HG03520 (cell line): ENCODE results near the gene SPATA2.

Source experiments
- ATAC-seq: cut with Tn5 transposase; IDR thresholded peaks from one replicate; pipeline ENCODE4 v1.9.1; 2021; ENCODE audit warnings: mild to moderate bottlenecking, moderate library complexity; ENCODE audit not compliant: unreplicated experiment

SPATA2 gene

DNA sequence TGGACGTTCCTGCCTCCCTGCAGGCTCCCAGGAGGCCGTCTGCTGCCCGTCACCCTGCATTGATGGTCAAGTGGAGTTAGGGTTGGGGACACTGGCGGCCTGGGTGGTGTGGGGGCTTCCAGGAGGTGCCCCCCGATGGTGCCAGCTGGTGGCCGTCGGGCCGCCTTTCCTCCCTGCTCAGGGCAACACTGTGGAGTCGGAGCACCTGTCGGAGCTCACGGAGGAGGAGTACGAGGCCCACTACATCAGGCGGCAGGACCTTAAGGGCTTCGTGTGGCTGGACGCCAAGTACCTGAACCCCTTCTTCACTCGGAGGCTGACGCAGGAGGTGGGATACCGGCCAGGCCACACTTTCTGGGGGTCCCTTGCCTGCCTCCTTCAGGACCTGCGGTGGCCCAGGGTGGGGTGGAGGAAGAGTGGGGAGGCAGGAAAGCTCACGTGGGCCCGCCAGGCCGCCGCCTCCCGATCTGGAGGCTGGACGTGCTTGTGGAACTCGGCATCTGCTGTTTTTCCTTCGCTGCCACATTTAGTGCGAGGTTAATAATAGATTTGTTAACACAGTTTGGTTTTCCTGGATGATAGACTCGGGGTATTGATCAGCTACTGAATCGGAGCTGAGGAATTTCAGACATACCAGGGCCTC lies 28.6 kb downstream of the SPATA2 start:
- no peak for ATAC-seq

DNA sequence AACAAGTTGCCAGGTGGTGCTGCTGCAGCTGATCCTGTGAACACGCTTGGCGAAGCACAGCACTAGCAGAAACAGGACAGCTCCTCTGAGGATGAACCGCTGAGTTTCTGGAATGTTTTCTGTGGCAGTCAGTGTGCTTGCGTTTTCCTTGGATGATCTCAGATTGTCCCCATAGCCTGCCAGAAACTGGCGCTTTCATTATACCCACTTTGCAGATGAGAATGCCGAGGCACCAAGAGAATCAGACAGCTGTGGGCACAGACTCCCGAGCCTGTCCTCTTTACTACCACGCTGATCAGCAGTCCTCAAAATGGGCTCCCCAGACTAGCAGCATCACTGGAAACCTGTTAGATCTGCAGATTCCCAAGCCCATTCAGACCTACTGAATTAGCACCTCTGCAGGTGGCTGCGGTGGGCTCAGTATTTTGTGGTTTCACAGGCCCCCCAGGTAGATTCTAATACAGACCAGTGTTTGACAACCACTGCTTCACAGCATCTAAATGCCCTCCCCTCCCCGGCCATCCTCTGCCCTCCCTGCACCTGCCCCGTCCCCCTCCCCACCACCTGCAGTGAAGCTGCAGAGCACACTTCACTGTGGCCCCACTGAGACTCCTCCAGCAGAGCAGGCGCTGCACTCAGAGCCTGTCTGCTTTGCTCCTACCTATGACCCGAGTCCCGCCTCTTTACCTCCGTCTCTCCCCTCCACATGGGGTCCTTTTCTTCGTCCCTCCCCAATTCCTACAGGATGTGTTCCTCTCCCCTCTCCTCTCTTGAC lies 29.6 kb downstream of the SPATA2 start:
- no peak for ATAC-seq

DNA sequence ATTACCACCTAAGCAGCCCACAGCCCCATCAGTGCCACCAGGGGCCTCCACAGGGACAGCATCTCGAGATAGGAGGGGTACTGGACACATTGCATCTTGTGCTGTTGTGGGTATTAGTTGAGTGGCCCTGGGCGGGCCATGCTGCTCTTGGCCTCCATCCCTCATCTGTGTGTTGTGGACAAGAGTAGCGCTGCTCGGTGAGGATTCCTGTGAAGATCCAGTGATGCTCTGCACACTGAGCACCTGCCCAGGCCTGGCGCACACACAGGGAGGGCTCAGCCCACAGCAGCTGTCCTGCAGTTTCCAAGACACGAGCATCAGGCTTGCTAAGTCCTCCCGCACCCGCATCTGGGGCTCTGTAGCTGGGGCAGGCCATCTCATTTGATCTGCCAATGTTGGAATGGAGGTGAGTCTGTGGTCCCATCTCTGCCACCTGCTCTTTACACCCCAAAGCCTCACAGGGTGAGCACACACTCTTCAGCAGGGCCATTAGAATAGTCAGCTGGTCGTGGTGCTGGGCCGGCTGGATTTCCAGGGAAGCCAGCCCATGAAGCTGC lies 32.0 kb downstream of the SPATA2 start:
- ATAC-seq: no peak

DNA sequence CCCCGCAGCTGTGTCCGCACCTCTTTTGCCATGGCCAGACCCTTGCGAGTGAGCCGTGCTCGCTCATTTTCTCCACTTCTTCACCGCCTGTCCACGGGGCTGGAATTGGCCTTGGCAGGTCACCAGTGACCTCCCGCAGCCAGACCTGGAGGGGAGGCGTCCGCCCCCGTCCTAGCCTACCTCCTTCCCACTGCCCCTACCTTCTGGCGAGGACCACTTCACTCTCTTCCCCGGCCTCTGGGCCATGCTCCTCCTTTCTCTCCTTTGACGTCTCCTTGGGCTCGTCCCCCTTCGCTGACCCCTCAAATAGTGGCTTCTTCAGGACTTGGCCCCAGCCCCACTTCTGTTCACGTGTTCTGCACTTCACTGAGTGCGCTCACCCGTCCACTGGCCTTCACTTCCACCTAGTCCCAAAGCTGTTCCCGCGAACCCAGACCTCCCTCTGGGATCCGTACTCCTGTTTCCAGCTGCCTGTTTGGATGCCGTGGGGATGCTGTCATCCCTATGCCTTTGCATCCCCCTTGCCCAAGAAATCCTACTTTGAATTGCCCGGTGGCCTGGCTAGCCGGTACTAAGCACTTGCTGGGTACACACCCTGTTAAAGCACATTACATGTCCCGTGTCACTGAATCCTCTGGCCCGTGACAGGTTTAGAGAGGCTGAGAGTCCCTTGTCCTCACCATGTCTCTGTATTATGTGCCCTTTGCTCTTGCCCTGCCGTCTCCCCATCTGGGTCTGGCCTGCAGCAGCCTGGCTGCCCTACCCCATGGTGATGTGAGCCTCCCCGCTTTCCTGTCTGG lies 33.0 kb downstream of the SPATA2 start:
- ATAC-seq: no peak

DNA sequence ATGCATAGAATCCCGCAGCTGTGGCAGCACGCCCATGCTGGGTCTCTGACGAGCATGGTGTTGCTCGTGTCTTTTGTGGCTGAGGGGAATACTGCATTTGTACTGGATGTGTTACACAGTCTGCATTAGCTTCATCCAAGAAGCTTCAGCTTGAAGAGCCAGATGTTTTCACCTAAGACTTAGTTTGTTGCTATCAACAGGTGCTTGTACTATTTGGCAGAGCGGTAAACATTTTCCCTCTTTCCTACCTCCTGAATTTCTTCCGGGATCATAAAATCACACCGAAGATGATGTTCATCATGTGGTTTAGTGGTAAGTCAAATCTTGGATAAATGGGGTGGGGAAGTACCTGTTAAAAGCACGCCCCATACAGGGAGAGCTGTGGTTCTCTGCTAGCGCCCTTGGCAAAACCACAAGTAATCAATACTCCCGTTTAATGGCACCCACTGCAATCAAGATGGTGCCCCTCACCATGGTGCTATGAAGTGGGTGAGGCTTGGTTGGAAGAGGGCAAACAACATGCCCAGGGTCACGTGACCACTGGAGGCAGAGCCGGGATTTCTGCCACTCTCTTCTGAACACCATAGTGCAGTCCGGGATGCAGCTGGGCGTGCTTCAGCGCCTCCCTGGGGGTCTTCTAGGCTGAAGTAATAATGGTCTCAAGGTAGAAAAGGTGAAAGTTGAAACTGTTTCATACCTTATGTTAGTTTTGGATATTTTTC lies 34.4 kb downstream of the SPATA2 start:
- ATAC-seq: no peak

DNA sequence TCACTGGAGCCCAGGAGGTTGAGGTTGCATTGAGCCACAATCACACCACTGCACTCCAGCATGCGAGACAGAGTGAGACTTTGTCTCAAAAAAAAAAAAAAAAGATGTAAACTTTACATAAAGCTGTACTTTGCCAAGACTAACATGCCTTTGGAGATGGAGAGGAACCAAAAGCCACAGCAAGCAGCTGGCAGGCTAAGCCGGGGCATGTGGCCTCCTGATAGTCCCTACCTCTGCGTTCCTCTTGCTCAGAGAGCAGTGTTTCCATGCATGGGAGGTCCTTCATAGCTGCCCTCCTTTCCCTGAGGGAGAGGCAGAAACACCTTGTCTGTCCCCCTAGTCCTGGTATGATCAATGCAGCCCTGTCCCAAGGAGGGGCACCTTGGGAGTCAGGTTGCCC lies 35.2 kb downstream of the SPATA2 start:
- ATAC-seq: no peak

DNA sequence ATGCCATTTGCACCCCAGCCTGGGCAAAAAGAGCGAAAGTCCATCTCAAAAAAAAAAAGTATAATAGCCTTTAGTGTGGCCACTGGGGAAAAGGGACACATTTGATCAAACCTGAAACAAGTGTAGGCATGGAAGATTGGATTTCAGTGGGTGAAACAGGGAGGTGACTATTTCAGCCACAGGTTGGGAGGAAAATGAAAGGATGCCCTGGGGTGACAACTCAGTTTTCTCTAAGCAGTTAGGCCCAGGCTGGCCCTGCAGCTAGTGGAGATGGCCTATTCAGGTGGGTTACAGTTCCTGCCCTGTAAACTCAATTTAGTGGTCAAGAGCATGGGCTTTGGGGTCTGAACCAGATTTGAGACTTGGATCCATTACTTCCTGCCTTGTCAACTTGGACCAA lies 36.4 kb downstream of the SPATA2 start:
- no peak for ATAC-seq

DNA sequence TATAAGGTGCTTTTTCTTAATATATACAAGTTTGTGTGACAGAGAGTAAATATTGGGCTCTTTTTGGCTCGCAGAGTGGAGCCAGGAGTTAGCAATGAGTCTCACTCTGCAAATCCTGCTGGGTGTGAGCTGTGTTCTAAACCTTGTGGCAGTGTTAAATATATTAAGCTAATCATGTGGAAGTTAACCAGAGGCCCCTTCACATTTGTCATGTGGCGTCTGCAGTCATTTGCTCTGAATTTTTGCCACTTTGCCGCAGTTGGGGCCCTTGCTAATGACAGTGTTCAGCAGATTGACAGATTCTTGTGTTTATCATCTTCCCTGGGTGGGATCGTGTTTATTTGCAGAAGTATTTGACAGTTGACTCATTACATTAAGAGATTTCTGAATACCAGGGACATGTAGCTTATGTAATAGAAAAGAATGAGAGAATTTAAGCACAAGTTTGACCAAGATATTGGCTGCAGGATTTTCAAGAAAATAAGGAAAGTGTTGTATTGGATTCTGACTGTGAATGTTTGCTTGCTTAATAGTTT lies 37.9 kb downstream of the SPATA2 start:
- ATAC-seq: no peak

DNA sequence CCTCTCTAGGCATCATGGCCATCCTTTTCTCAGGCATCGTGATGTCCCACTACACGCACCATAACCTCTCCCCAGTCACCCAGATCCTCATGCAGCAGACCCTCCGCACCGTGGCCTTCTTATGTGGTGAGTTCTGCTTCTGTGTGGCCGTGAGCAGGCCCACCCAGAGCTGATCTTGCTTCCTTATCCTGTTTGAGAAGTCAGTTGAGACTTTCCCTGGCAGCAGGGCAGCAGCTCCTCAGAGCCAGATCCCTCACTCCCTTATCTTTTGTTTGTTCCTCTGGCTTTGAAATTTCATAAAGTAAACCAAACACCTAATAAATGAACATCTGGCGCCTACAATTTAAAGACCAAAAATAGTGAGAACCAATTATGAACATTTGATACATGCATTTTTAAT lies 40.6 kb downstream of the SPATA2 start:
- ATAC-seq: no peak

DNA sequence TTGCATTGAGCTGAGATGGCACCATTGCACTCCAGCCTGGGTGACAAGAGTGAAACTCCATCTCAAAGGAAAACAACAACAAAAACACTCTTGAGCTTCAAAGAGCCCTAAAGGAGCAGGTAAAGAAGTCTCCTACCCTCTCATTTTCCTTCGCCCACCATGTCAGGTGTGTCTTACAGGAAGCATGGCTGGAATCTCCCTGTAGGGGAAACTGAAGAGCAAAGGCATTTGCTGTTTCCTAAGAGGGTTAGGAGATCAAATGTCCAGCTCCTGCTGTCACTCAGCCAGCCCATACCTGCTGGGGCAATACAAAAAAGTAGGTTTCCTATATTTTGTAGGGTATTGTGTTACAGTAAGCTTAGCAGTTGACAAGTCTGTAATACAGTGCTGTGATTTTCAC lies 43.3 kb downstream of the SPATA2 start:
- ATAC-seq: no peak

DNA sequence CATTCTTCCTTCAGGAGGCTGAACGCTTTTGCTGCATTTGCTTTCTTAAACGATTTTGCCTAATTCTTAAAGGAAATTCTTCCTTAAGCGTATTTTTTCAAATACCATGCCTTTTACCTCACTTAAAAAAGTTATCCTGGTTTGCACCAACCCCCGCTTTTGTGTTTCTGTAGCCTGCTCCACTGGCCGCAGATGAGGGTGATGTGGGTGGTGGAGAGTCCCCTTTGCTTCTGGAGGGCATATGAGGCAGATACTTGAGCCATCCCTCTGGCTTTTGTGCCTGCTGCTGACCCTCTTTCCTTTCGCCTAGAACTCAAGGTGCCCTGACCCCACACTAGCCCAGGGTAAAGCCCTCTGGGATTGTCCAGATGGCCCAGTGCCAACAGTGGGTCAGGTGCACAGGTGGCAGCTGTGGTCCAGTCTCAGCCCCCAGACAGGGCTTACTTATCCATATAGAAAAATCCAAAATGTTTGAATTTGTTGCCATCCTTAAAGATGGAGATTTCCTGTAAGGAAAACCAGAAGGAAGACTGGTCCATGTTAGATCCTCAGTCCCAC lies 43.9 kb downstream of the SPATA2 start:
- no peak for ATAC-seq

DNA sequence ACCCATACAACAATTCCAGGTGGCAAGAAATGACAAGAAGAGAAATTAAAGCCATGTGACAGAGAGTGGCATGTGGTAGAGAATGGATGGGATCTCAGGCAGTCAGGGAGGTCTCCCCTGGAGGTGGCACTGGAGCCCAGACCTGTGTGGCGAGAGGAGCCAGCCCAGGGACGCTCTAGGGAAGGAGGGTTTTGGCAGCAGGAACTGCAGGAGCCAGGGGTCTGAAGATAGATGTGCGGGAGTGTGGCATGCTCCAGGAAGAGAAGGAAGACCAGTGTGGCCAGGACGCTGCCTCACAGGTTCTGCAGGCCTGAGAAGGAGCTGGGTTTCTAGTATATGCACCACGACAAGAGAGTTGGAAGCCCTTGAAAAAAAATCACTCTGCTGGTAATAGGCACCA lies 45.1 kb downstream of the SPATA2 start:
- ATAC-seq: no peak

DNA sequence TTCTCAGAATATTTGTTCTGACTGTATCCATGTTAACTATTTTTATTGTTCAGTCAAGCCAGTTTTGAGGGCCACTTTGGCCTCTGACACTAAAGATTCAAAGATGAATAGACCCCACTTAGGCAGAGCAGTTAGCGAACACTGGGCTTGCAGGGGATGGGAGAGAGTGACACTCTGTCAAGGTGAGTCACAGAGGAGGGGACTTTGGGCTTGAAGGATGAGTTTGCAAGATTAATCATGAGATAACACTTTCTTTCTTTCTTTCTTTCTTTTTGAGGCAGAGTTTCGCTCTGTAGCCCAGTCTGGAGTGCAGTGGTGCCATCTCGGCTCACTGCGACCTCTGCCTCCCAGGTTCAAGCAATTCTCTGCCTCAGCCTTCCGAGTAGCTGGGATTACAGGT lies 46.4 kb downstream of the SPATA2 start:
- no peak for ATAC-seq

DNA sequence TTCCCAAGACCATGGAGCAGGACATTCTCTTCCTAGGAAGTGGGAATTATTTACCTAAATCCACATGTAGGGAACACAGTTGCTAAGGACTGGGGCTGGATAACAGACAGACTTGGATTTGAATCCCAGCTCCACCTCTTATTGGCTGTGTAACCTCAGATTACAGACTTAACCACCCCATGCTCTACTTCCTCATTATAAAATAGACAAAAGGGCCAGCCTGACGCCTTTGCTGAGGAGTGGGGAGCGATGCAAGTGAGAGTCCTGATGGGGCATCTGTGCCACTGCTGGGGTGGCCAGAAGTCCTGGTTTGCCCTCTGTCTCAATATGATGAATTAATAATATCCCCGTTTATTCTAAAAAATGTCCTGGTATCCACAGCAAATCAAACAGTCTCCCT lies 46.8 kb downstream of the SPATA2 start:
- ATAC-seq: no peak

DNA sequence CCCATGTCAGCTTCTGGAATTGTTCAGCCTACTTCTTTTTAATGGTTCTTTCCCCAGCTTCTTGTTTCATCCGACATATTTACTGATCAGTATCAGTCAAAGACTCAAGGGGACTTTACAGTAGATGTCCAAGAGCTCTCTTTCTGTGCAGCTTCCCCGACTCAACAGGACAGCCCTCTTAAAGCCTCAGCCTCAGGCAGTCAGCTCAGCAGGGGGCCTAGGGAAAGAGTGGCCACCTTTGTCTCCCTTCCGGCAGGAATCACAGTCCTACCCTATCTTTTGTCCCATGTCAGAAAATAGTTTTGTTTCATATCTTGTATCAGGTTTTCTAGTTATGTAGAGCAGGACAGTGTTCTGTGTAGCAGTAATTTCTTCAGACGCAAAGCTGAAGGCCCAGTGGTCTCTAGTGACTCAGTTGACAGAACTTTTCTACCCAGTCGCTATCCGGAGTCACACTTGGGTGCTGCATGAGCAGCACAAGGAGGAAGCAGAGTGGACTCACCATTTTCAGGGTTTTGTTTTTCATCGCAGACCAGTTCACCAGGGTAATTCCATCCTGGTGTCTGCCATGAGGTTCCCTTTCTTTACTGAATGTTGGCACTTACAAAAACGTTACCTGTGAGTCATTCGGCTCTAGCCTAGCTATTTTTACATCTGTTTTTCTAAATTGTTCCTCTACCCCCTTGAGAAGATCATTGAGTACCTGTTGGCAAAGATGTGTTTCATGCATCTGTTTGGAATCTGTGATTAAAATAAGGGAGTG lies 47.7 kb downstream of the SPATA2 start:
- ATAC-seq: no peak

DNA sequence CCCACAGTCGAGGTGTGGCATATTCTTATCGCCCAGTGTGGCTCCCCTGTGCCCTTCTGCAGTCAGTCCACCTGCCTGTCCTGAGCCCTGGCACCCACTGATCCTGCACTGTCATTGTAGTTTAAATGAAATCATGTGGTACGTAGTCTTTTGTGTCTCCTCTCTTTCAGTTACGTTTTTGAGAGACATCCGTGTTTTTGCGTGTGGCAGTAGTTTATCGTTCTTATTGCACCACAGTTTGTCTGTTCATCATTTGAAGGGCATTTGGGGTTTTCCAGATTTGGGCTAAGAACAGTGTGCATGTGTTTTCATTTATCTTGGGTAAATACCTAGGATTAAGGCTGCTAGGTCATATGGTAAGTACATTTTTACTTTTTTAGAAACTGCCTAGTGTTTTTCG lies 49.3 kb downstream of the SPATA2 start:
- no peak for ATAC-seq

DNA sequence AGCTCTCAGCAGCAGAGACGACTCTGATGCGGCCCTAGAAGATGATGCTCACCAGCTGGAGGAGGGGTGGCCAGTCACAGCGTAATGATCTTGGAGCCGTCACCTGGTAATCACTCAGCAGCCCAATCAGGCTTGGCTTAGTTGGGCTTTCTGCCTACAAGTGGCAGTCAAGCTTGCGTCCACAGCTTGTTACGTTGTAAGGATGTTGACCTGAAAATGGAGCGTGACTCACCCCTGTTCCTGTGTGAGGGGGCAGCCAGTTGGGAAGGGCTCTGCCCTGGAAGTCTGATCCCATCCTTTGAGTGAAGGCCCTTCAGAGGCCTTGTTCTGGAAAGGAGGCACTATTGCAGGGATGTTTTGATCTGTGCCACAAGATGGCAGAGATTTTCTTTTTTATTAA lies 49.8 kb downstream of the SPATA2 start:
- ATAC-seq: no peak

DNA sequence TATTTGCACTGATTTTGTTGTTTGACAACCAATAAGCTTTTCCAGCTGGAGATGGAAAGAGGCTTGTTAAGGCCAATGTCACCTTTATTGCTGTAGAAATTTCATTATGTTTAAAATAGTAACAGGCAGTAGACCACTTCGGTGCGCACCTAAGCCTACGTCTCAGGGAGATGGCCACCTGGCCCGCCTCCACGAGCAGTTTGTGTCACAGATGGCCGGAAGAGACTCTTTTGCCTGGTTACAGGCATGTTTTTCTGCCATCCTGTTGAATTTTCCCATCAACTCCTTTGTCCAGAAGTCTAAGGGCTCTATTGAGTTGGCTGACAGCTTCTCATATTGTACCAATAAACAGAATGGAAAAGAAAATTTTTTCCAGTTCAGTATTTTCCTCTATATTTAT lies 51.7 kb downstream of the SPATA2 start:
- no peak for ATAC-seq

DNA sequence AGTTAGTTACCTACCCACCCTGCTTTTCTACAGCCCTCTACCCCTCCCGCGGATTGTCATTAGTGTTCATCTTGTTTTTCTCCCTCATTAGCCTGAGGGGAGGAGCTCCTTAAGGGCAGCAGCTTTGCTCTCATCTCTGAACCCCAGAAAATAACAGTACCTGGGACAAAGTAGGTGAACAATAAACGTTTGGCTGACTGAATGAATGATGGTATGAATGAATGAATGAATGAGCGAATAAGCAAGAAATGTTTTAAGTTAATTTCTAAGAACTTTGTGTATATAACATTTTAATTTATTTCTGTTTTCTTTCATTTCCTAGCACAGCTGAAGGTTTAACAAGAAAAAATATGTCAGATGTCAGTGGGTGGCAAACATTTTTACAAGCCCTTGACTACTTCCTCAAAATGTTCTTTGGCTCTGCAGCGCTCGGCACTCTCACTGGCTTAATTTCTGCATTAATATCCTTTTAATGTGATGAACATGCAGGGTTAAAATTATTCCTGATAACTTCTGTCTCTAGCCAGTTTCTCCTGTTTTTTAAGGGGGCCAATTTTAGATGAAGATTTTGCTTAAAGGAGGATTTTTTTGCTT lies 52.6 kb downstream of the SPATA2 start:
- no peak for ATAC-seq
